ENCODE measurements around the gene MRGPRF. TPM values are rescaled to one million over a fixed set of nuclear protein-coding genes. Genes with fewer than 3 reads are reported as not detected.
"Not testable (repeated sequence)": the region's sequence is repeated elsewhere in the genome, so short reads cannot be mapped to it uniquely, and the experiment has no call there.

Gene MRGPRF
- total RNA-seq, 2 experiments from 2014 or later, result not detected

DNA sequence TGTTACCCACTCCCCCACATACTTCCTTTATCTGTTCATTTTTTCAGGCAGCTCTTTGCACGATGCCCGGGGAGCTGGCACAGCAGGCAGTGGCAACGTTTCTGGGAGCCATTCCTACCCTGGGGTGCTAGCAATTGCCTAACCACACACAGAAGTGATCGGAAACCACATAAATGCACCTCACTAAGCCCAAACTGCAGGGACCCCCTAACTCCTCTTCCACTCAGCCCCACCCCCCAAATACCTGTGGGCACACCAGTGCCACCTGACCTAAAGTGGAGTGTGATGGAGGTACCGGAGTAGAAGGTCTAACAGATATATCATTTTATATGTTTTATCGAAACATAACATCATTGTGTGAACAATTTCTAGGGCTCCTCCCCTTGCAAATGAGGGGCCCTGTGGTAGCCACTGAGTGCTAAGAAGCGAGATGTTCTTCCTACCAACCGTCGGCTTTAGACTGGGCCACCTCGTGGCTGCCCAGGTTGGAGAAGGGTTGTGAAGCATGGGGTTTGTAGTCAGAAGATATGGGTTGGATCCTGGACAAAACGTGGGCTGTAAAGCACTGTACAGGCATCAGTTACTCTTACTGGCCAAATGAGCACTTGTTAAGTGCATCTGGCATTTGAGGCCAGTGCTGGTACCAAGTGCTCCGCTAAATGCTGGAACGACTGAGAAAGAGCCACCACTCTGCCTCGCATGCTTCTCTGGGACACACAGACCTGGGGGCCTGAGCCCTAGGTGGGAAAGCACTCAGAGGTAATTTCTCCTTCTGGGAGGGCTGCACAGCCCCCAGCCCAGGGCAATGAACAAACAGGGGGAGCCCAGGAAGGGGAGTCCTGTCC is 35.0 kb downstream of the MRGPRF start:
- H3K9me3 Mint-ChIP-seq, result peaks cover 9% of the 10 kb centered on the region

DNA sequence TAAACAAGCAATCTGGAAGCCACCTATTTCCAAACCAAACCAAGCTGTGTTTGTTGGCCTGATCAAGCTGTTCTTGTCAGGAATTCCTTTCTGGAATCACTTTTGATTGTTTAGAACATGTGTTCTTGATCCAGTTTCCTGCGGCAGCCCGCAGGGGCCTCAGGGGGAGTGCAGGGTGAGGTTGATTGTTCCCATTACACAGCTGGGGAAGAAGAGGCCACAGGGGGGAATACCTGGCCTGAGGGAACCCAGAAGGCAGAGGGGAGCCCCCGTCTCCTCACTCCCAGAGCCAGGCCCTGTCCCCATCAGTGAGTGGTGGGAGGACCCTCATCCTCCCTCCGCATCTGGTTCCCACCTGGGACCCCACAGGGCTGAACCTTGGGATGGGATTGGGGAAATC is 36.5 kb downstream of the MRGPRF start:
- peaks cover 2% of the 10 kb centered on the region for H3K4me1 Mint-ChIP-seq
- H3K9me3 Mint-ChIP-seq, result peaks cover 2% of the 10 kb centered on the region
- H3K27ac Mint-ChIP-seq, result no peak overlapping the region
- H3K27me3 Mint-ChIP-seq, result peaks cover 9% of the 10 kb centered on the region
- no peaks in the 10 kb centered on the region for H3K36me3 Mint-ChIP-seq
- DNase-seq, result no peak
- no peak overlapping the region for H3K4me3 Mint-ChIP-seq

More for the DNA sequence above, 35.0 kb downstream of the MRGPRF start:
- Mint-ChIP-seq H3K4me3 (no peak overlapping the region), H3K4me1 (peaks cover 2% of the 10 kb centered on the region), H3K36me3 (no peaks in the 10 kb centered on the region), H3K27ac (no peak overlapping the region), H3K27me3 (peaks cover 9% of the 10 kb centered on the region)
- DNase-seq, result no peak

DNA sequence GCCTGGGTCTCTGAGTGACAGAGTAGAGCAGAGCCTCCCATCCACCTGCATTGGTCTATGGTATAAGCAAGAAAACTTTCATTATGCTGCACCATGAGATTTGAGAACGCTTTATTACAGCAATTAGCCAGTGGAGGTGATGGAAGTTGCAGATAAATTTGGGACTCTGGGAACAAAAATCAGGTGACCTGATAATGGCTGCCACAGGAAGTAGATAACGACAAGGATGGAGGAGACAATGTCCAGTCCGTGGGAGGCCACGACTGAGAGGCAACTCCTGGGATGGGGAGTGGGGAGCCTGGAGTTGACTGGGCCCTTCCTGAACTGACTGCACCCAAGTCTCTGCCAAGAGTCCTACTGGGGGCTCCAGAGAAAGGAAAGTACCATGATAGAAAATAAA is 37.0 kb downstream of the MRGPRF start:
- no peak overlapping the region for H3K4me3 Mint-ChIP-seq

DNA sequence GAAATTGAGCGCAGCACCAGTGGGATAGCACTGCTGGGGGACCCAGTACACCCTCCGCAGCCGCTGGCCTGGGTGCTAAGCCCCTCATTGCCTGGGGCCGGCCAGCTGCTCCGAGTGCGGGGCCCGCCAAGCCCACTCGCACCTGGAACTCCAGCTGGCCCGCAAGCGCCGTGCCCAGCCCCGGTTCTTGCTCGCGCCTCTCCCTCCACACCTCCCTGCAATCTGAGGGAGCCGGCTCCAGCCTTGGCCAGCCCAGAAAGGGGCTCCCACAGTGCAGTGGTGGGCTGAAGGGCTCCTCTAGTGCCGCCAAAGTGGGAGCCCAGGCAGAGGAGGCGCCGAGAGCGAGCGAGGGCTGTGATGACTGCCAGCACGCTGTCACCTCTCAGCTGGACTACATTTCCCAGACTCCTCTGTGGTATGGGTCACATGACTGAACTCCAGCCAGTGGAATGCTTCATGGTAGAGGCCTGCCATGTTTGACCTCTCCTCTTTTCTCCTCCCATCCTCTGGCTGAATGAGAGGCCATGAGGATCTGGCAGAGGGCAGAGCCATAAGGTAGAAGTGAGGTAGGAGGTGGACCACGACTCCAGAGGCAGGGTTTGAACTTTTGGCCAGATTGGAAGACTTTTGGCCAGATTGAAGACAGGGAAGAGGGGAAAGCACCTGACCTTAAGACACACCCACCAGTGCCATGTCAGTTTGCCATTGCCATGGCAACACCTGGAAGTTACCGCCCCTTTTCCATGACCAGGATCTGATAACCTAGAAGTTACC is 38.4 kb downstream of the MRGPRF start:
- Mint-ChIP-seq H3K4me3 (no peak overlapping the region), H3K4me1 (peaks cover 2% of the 10 kb centered on the region), H3K36me3 (no peaks in the 10 kb centered on the region), H3K9me3 (peaks cover 2% of the 10 kb centered on the region), H3K27me3 (peaks cover 9% of the 10 kb centered on the region), H3K27ac (peak overlapping the region; percentile 82)
- peak; percentile 15 for DNase-seq

More for the DNA sequence above, 37.0 kb downstream of the MRGPRF start:
- Mint-ChIP-seq H3K27me3 (peaks cover 9% of the 10 kb centered on the region), H3K4me1 (peaks cover 2% of the 10 kb centered on the region), H3K9me3 (peaks cover 2% of the 10 kb centered on the region), H3K36me3 (no peaks in the 10 kb centered on the region), H3K27ac (no peak overlapping the region)
- DNase-seq, result no peak

DNA sequence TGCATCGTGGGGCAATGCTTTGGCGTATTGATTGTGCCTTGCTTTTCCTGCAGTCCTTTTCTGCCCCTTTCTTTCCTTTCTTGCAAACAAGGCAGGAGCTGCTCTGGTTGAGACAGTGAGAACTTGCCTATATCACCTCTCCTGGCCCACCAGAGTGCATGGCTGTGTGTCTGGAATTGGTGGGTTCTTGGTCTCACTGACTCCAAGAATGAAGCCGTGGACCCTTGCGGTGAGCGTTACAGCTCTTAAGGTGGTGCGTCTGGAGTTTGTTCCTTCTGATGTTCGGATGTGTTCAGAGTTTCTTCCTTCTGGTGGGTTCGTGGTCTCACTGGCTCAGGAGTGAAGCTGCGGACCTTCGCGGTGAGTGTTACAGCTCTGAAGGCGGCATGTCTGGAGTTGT is 39.3 kb downstream of the MRGPRF start:
- H3K9me3 Mint-ChIP-seq, DNase-seq, H3K27ac Mint-ChIP-seq, H3K27me3 Mint-ChIP-seq, H3K4me3 Mint-ChIP-seq, H3K36me3 Mint-ChIP-seq, H3K4me1 Mint-ChIP-seq: not testable (repeated sequence)

DNA sequence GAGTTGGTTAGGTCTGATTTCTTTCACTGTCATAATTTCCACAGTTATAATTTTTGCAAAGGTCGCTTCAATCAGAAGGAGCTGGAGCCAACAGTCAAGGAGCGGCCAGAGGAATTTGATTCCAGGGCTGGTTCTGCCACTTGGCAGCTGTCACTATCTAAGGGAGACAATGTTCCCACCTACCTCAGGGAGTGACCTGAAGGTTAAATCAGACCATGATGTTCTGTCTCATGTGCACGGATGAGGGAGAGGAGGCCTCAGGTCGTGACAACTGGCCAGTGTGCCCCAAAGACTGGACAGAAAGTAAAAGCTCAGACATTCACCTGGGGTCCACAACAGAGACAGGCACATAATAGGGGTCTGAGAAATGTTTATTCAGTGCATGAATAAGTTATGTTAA is 39.8 kb downstream of the MRGPRF start:
- Mint-ChIP-seq H3K27me3 (peaks cover 3% of the 10 kb centered on the region), H3K4me3 (no peak overlapping the region), H3K27ac (no peak overlapping the region), H3K4me1 (peaks cover 2% of the 10 kb centered on the region), H3K9me3 (peaks cover 2% of the 10 kb centered on the region), H3K36me3 (no peaks in the 10 kb centered on the region)
- DNase-seq, result no peak

DNA sequence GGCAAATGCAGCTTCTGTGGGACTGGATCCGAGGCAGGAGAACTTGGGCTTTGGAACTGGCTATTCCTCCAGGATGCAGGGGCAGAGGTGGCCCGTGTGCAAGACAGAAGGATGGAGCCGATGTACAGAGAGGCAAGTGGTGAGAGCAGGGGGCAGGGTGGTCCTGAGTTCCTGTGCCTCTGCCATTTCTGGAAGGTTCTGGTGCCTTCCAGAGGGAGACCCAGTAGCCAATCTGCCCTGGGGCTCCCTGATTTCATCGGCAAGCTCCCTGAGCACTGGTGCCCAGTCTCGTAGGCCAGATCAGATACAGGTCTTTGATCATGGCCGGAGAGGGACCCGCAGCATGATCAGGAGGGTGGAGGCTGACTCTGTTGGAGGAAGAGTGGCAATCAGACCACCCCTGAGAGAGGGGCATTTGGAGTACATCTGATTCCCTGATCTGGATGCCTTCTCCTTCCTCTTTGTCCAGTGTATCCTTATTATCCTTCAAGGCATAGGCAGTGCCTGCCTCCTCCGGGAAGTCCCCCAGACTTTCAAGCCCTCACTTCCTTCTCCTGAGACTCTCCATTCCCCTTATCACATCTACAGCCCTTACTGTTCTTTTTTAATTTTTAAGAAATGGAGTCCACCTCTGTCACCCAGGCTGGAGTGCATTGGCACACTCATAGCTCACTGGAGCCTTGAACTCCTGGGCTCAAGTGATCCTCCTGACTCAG is 42.0 kb downstream of the MRGPRF start:
- no peak overlapping the region for H3K4me3 Mint-ChIP-seq
- H3K27ac Mint-ChIP-seq, result no peak overlapping the region
- no peaks in the 10 kb centered on the region for H3K27me3 Mint-ChIP-seq
- peaks cover 2% of the 10 kb centered on the region for H3K9me3 Mint-ChIP-seq
- no peaks in the 10 kb centered on the region for H3K36me3 Mint-ChIP-seq
- no peak for DNase-seq
- H3K4me1 Mint-ChIP-seq, result peaks cover 2% of the 10 kb centered on the region

DNA sequence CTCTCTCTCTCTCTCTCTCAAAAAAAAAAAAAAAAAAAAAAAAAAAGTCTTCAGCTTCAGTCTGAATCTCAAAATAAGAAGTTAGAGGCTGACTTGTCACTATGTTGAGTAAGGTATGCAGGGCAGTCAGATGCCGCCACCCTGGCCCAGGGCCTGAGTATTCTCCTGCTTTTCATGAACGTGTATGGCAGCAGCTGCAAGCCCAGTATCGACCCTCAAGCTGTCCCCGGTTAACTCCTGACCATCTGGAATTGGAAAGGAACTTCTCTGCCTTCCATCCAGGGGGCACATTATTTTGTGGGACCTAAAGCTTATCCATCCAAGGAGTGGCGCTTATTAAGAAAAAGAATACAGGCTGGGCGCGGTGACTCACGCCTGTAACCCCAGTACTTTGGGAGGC is 43.7 kb downstream of the MRGPRF start:
- no peaks in the 10 kb centered on the region for H3K27me3 Mint-ChIP-seq
- no peak overlapping the region for H3K4me3 Mint-ChIP-seq
- DNase-seq, result no peak
- no peaks in the 10 kb centered on the region for H3K36me3 Mint-ChIP-seq
- no peaks in the 10 kb centered on the region for H3K4me1 Mint-ChIP-seq
- no peaks in the 10 kb centered on the region for H3K9me3 Mint-ChIP-seq
- H3K27ac Mint-ChIP-seq, result no peak overlapping the region

DNA sequence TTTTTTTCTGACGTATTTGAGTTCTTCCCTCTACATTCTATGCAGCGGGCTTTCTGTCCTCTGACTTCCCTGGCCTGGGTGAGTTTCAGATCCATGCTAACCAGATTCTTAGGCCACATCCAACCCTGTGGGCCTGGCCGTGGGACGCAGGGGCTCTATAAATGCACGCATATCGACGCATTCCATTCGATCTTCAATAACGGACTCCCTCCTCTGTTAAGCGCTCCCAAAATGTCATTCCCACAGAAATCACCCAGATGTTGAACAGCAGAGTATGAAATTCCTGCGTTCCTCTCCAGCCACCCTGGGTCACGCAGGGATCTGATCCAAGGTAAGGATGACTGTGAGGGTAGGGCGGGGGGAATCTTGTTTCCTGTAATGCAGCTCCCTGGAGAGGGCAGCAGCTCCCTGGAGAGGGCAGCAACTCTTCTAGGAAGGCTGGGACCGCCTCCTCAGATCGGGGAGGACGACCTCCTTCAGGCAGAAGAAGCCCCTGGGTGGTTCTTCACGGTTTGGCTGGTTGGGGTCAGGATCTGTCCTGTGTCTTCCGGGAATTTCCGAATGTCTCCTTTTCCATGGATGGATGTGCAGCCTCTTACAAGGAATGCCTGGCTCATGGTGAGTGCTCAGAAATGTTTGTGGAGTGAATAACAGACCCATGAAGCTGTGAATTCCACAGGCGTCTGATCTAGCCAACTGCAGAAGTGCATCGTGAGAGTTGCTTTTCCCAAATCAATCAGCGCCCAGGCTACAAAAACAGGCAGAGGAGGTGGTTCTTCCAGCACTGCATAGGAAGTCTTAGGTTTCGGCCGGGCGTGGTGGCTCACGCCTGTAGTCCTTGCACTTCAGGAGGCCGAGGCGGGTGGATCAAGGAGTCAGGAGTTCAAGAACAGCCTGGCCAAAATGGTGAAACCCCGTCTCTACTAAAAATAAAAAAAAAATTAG is 44.5 kb downstream of the MRGPRF start:
- no peaks in the 10 kb centered on the region for H3K9me3 Mint-ChIP-seq
- H3K36me3 Mint-ChIP-seq, result no peaks in the 10 kb centered on the region
- H3K27ac Mint-ChIP-seq, result no peak overlapping the region
- H3K27me3 Mint-ChIP-seq, result no peaks in the 10 kb centered on the region
- no peaks in the 10 kb centered on the region for H3K4me1 Mint-ChIP-seq
- no peak overlapping the region for H3K4me3 Mint-ChIP-seq
- no peak for DNase-seq

DNA sequence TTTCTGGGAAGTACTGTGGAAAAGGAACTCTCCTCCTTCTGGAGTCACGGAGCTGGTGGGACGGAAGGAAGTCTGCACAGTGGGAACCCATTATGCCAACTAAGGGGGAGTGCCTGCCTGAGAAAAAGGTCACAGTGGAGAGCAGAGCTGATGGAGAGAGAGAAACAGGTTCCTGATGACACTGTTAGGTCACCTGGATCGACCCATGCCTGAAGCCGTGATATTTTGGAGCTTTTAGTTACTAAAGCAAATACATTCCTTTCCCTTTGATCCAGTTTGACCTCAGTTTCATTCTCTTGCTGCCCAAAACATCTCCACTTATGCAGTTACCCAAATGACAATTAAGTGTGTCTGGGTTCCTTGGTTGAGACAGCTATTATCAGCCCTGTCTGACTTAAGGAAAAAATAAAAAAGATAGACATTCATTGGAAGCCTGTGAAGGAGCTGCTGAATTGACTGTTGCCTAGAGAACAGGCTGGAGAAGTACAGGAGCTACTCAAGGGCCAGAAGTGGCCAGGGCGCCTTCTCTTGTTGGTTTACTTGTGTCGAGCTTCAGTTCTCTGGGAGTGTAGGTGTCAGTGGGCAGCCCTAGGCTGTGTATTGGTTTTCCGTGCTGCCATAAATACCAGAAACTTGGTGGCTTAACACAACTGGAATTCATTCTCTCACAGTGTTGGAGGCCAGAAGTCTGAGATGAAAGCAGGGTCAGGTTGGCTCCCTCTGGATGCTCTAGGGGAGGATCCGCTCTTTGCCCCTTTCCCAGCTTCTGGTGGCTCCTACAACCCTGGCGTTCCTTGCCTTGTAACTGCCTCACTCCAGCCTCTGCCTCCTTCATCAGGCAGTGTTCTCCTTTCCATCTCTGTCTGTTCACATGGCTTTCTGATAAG is 45.9 kb downstream of the MRGPRF start:
- peaks cover 4% of the 10 kb centered on the region for H3K4me1 Mint-ChIP-seq
- H3K36me3 Mint-ChIP-seq, result peaks cover 3% of the 10 kb centered on the region
- no peak for DNase-seq
- no peaks in the 10 kb centered on the region for H3K9me3 Mint-ChIP-seq
- no peak overlapping the region for H3K4me3 Mint-ChIP-seq
- no peak overlapping the region for H3K27ac Mint-ChIP-seq
- H3K27me3 Mint-ChIP-seq, result no peaks in the 10 kb centered on the region

DNA sequence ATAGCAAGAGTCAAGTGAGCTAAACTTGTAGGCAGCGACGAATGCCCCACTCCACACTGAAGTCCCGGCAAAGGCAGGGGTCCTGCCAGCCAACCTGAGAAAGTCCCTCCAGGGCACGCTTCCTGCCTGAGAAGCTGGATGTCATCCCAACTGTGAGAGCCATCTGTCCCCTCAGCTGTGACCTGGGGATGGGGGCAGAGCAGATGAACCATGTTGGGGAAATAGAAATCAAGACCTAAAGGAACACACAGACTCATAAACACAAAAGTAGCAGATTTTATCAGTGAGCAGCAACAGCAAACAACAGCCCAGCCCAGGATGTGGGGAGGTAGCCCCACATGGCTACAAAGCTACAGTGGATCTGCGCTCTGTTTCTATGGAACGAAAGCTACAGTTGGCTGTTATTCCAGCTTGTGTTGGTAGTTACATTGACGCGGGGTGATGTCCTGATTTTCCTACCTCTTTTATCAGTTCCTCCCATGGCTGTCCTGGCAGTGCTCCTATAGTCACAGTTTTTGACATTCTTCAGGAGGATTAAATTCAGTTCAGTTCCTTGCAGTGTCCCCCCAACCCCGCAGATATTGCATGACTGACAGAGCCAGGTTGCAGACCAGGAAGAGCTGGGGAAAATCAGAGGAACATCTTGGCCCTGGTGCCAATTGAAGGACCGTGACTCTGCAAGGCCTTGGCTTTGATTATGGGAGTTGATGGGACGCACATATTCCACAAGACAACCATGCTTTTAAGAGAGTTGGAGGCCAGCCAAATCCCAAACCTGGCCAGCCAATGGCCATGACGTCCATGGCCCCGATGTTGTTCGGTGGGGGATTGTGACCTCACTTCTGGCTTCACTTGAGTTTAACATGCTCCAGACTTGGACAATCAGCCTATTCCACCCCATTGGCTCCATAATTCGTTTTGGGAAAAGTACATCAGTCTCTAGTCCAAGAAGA is 46.9 kb downstream of the MRGPRF start:
- Mint-ChIP-seq H3K27ac (no peak overlapping the region), H3K9me3 (no peaks in the 10 kb centered on the region), H3K27me3 (no peaks in the 10 kb centered on the region), H3K4me3 (no peak overlapping the region), H3K36me3 (peaks cover 3% of the 10 kb centered on the region), H3K4me1 (peaks cover 4% of the 10 kb centered on the region)
- DNase-seq, result no peak

DNA sequence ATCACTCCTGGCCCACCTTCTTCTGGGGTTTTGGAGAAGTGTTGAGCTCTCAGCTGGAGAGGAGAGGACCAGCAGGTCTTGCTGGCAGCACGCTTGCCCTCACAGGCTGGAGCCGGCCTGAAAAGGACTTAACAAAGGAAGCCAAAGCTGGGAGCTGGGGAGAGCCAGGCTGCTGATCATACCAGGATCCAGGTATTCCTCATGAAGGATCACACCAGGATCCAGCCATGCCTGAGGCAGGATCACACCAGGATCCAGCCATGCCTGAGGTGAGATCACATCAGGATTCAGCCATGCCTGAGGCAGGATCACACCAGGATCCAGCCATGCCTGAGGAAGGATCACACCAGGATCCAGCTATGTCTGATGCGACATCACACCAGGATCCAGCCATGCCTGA is 49.3 kb downstream of the MRGPRF start:
- DNase-seq, result no peak
- Mint-ChIP-seq H3K27me3 (no peaks in the 10 kb centered on the region), H3K4me1 (peaks cover 4% of the 10 kb centered on the region), H3K4me3 (no peak overlapping the region), H3K27ac (no peak overlapping the region), H3K36me3 (peaks cover 3% of the 10 kb centered on the region), H3K9me3 (no peaks in the 10 kb centered on the region)
